ENCODE measurements around the gene TRAF7. TPM values are rescaled to one million over a fixed set of nuclear protein-coding genes. Genes with fewer than 3 reads are reported as not detected.

The TRAF7 gene
- total and polyA plus RNA-seq, 2 of the 13 experiments (the other 11 are each of a cell fraction or from before 2014, with no cell fraction given) = 47.9 to 65.6 TPM

DNA sequence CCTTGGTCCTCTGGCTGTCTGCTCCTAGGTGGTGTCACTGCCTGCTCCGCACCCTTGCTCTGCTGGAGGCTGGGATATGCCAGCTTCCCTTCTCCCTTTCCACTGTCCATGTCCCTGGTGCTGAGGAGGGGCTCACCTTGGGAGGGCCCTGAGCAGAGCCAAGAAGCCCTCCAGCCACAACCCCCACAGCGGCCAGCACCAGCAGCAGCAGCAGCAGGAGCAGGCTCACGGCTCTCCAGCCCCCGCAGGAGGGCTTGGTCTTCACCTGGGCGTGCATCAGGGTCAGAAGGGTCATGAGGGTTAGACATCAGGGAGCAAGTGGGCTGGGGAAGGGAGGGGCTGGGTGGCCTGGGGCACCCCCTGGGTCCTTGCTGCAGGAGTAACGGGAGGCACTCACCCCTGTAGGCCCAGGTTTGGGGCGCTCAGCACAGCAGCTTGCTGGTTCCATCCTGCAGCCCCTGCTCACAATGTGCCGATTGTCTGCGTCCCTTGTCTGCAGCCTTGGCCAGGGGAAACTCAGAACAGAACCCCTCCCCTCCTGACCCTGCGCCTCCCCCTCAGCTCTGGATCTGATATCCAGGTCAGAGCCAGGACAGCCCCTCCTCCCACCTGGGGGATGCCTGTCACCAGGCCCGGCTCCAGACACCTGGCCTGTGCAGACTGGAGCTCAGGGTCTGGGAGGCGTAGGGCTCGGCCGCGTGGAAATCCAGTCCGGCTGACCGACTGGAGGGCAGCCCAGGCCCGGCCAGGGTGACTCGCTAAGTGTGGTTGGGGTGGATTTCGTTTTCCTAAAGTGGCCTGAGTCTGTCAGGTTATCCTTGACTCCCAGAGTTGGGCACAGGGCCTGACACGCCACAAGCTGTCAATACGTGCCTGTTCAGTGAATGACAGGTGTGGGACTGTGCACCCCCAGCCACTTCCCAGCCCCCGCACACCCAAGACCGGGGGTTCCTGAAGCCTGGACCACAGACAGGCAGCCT, 55.1 kb downstream of the TRAF7 start, which contains the start of gene BRICD5 (continued):
- TF ChIP-seq ZNF569 (CRISPR knock-in tag; IDR thresholded peaks at IDR 0.05; ENCODE audit: borderline replicate concordance) = no peak
- TF ChIP-seq KLF16 (CRISPR knock-in tag; IDR thresholded peaks at IDR 0.05) = no peak
- no peak for TF ChIP-seq HNRNPLL (IDR thresholded peaks at IDR 0.05; ENCODE audit: low read depth, low read length, poor library complexity, severe bottlenecking)
- TF ChIP-seq ZFAT (CRISPR knock-in tag; conservative IDR thresholded peaks at IDR 0.05) = no peak
- TF ChIP-seq, protein P1, sequence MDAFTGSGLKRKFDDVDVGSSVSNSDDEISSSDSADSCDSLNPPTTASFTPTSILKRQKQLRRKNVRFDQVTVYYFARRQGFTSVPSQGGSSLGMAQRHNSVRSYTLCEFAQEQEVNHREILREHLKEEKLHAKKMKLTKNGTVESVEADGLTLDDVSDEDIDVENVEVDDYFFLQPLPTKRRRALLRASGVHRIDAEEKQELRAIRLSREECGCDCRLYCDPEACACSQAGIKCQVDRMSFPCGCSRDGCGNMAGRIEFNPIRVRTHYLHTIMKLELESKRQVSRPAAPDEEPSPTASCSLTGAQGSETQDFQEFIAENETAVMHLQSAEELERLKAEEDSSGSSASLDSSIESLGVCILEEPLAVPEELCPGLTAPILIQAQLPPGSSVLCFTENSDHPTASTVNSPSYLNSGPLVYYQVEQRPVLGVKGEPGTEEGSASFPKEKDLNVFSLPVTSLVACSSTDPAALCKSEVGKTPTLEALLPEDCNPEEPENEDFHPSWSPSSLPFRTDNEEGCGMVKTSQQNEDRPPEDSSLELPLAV (CRISPR knock-in tag; conservative IDR thresholded peaks at IDR 0.05; ENCODE audit: low read depth) = no peak
- TF ChIP-seq NR2F2 (IDR thresholded peaks at IDR 0.05; ENCODE audit: borderline replicate concordance, low read depth) = peak; percentile 11; the same call in 1 of the 2 replicates
- TF ChIP-seq, protein P2, sequence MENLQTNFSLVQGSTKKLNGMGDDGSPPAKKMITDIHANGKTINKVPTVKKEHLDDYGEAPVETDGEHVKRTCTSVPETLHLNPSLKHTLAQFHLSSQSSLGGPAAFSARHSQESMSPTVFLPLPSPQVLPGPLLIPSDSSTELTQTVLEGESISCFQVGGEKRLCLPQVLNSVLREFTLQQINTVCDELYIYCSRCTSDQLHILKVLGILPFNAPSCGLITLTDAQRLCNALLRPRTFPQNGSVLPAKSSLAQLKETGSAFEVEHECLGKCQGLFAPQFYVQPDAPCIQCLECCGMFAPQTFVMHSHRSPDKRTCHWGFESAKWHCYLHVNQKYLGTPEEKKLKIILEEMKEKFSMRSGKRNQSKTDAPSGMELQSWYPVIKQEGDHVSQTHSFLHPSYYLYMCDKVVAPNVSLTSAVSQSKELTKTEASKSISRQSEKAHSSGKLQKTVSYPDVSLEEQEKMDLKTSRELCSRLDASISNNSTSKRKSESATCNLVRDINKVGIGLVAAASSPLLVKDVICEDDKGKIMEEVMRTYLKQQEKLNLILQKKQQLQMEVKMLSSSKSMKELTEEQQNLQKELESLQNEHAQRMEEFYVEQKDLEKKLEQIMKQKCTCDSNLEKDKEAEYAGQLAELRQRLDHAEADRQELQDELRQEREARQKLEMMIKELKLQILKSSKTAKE (CRISPR knock-in tag; IDR thresholded peaks at IDR 0.05; ENCODE audit: borderline replicate concordance) = peak; percentile 60; the same call in 1 of the 2 replicates
- TF ChIP-seq TGIF2 (CRISPR knock-in tag; IDR thresholded peaks at IDR 0.05) = 0 out of 2 replicates have a peak, but pooled peaks have one; percentile 24
- TF ChIP-seq, protein P3, sequence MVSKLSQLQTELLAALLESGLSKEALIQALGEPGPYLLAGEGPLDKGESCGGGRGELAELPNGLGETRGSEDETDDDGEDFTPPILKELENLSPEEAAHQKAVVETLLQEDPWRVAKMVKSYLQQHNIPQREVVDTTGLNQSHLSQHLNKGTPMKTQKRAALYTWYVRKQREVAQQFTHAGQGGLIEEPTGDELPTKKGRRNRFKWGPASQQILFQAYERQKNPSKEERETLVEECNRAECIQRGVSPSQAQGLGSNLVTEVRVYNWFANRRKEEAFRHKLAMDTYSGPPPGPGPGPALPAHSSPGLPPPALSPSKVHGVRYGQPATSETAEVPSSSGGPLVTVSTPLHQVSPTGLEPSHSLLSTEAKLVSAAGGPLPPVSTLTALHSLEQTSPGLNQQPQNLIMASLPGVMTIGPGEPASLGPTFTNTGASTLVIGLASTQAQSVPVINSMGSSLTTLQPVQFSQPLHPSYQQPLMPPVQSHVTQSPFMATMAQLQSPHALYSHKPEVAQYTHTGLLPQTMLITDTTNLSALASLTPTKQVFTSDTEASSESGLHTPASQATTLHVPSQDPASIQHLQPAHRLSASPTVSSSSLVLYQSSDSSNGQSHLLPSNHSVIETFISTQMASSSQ (IDR thresholded peaks at IDR 0.05; ENCODE audit: low read depth) = no peak
- TF ChIP-seq, protein P3 (CRISPR knock-in tag; IDR thresholded peaks at IDR 0.05; ENCODE audit: borderline replicate concordance) = peak; percentile 69; the same call in 1 of the 2 replicates
- no peak for TF ChIP-seq ZFP36L2 (CRISPR knock-in tag; IDR thresholded peaks at IDR 0.05)
- no peak for TF ChIP-seq HMGA1 (CRISPR knock-in tag; conservative IDR thresholded peaks at IDR 0.05)
- peak in 1 of 2 experiments; percentile 33; a peak in 2 of 4 replicates for TF ChIP-seq POLR2A (IDR thresholded peaks at IDR 0.05; ENCODE audit: insufficient read depth in 1 of 2, low read depth in 2 of 2, low read length in 2 of 2)
- TF ChIP-seq ZBTB20 (CRISPR knock-in tag; IDR thresholded peaks at IDR 0.05; ENCODE audit: borderline replicate concordance, low read depth) = no peak
- TF ChIP-seq NCOA5 (CRISPR knock-in tag; IDR thresholded peaks at IDR 0.05) = no peak
- TF ChIP-seq ZNF709 (CRISPR knock-in tag; IDR thresholded peaks at IDR 0.05) = no peak
- no peak for TF ChIP-seq MIER3 (CRISPR knock-in tag; IDR thresholded peaks at IDR 0.05; ENCODE audit: borderline replicate concordance)
- TF ChIP-seq, protein P4, sequence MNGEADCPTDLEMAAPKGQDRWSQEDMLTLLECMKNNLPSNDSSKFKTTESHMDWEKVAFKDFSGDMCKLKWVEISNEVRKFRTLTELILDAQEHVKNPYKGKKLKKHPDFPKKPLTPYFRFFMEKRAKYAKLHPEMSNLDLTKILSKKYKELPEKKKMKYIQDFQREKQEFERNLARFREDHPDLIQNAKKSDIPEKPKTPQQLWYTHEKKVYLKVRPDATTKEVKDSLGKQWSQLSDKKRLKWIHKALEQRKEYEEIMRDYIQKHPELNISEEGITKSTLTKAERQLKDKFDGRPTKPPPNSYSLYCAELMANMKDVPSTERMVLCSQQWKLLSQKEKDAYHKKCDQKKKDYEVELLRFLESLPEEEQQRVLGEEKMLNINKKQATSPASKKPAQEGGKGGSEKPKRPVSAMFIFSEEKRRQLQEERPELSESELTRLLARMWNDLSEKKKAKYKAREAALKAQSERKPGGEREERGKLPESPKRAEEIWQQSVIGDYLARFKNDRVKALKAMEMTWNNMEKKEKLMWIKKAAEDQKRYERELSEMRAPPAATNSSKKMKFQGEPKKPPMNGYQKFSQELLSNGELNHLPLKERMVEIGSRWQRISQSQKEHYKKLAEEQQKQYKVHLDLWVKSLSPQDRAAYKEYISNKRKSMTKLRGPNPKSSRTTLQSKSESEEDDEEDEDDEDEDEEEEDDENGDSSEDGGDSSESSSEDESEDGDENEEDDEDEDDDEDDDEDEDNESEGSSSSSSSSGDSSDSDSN (CRISPR knock-in tag; IDR thresholded peaks at IDR 0.05) = 0 out of 2 replicates have a peak, but pooled peaks have one; percentile 24
